HG02943 (cell line): ENCODE measurements around the gene CENPK.
"Not testable (repeated sequence)": the region's sequence is repeated elsewhere in the genome, so short reads cannot be mapped to it uniquely, and the experiment has no call there.

Experiments
- ATAC-seq: cut with Tn5 transposase; IDR thresholded peaks from one replicate; pipeline ENCODE4 v1.9.1; 2021; ENCODE audit warnings: mild to moderate bottlenecking, low read depth, moderate library complexity; ENCODE audit not compliant: unreplicated experiment

Gene CENPK

DNA sequence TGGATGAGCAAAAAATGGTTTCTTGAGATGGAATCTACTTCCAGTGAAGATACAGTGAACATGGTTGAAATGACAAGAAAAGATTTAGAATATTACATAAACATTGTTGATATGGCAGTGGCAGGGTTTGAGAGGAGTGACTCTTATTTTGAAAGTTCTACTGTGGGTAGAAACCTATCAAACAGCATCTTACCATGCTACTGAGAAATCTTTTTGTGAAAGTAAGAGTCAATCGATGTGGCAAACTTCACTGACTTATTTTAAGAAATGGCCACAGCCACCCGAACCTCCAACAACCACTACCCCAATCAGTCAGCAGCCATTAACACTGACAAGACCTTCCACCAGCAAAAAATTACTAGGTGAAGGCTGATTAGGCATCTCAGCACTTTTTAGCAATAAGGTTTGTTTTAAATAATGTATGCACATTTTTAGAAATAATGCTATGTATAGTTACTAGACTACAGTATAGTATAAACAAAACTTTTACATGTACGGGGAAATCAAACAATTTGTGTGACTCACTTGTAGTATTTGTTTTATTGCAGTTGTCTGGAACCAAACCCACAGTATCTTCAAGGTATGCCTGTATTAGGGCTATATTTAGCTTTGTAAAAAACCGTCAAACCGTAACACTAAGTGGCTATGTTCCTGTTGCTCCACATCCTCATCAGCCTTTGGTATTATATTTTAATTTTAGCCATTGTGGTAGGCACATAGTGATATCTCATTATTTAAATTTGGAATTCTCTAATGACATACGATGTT, 50.6 kb downstream of the CENPK start:
- no peak for ATAC-seq

DNA sequence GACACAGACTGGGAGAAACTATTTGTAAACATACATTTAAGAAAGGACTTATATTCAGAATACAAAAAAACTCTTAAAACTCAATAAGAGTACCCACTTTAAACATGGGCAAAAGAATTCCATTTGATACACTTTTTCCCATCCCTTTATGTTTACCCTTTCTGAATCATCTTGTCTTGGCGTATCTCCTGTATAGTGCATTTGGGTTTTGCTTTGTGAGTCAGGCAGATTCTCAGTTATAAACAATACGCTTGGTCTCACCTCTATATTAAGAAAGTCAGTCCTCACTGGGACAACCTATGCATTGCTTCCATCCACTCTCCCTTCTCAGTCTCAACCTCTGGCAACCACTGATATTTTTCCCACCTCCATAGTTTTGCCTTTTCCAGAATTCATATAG, 54.0 kb downstream of the CENPK start:
- no peak for ATAC-seq

GRCh38 chr5:65506961-65507360, 56.0 kb downstream of the CENPK start:
- no peak for ATAC-seq

DNA sequence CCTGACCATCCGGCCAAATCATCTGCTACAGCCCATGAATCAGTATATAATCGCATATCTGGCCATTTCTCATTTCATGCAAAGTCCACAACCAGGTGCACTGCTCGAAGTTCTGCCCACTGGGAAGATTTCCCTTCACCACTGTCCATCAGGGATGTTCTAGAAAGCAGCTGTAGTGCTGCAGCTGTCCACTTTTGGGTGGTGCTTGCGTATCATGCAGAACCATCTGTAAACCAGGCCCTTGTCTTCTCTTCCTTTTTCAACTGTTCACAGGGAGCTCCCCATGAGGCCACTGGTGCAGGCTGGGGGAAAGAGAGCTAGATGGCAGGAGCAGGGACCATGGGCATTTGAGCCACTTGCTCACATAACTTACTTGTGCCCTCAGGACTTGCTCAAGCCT, 73.8 kb downstream of the CENPK start:
- no peak for ATAC-seq

- not testable (repeated sequence) for ATAC-seq
Measured at GRCh38 chr5:65488038-65488687, 74.8 kb downstream of the CENPK start.

DNA sequence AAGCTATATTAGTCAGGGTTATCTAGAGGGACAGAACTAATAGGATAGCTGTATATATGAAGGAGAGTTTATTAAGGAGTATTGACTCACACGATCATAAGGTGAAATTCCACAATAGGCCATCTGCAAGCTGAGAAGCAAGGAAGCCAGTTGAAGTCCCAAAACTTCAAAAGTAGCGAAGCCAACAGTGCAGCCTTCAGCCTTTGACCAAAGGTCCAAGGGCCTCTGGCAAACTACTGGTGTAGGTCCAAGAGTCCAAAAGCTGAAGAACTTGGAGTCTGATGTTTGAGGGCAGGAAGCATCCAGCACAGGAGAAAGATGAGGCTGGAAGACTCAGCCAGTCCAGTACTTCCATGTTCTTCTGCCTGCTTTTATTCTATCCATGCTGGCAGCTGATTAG, 76.2 kb downstream of the CENPK start:
- not testable (repeated sequence) for ATAC-seq

DNA sequence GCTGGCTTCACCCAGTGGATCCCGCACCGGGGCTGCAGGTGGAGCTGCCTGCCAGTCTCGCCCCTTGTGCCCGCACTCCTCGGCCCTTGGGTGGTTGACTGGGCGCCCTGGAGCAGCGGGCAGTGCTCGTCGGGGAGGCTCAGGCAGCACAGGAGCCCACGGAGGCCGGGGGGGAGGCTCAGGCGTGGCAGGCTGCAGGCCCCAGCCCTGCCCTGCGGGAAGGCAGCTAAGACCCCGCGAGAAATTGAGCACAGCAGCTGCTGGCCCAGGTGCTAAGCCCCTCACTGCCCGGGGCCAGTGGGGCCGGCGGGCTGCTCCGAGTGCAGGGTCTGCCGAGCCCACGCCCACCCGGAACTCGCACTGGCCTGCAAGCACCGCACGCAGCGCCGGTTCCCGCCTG, 77.6 kb downstream of the CENPK start:
- no peak for ATAC-seq

DNA sequence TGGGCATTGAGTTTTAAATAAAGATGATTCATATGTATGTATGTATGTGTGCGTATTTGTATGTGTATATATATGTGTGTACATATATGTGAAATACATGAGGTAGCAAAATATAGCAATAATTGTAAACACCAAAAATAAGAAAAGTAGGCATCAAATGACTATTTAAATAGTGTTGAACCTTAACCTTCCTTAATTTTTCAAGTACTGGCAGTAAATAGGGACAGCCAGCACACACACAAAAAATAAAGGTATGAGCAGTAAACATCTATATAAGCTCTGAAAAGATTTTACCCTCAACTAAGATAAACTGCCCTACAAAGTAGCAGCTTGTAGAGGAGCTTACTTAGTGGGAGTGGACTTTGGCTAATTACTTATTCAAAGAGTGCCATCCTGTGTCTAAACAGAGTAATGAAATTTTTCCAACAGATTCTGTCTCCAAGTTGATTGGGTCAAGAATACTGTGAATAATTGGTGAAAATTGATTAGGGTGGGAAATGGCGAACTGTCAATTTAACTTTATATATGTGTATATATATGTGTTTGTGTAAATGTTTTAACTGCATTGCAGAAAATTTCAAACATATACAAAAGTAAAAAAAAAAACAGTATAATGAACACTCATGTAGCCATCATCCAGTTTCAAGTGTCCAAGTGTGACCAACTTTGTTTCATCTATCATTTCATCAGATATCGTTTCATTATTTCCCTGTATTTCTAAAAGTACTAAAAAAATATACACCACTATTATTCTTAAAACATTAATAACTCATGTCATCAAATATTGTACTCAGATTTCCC, 79.2 kb downstream of the CENPK start:
- peak; percentile 46 for ATAC-seq

DNA sequence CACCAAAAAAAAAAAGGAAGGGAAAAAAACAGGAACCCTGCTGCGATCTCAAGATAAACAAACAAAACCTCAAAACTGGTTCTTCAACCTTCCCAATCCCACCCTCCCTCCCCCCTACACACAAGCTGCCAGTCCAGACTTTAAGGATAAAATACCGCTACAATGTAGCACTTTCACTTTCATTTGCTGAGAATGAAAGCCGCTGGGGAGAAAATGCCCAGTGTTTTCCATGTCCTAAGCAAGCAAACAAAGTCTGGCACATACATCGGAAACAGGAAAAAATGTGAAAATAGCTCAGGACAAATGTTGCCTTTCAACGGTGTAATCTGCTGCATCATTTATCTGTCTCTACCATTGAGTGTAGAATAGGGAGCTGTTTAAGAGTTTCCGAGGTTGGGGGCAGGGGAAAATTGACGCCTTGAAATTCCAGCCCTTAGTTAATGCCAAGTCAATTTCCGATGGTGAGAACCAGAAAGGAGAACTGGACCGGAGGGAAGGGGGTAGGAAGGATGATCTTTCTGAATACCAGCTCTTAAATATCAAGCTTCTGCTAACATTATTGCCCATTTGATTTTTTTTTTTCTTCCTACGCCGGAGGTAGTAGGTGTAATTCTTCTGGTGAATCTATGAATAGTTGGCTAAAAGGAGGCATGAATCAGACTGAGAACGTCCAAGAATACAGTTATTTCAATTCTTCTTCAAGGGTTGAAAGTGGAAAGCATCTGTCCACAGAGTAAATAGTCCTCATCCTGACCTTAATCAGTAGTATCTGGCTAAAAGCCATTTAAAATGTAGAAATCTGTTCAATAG, 80.0 kb downstream of the CENPK start:
- no peak for ATAC-seq

DNA sequence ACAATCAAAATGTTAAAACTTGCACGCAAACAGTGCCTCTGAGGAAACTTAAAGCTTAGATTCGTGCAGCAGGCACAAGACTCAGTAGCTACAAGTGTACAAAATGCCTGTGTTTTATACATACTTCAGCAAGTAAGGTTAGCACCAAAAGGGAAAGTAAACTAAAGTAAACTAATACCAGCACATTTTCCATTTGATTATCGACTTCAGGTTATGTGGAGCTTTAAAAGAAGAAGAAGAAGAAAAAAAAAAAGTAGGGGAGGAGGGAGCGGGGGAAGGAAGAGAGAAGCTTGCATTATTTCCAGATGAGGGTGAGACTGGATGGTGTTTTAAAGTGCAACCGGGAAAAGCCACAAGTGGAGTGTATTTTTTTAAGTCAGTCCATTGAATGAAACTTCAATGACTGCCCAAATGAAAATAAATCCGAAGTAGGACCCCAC, 80.7 kb downstream of the CENPK start:
- peak; percentile 12 for ATAC-seq

- ATAC-seq = peak; percentile 75
Measured at GRCh38 chr5:65481635-65482295, 81.2 kb downstream of the CENPK start, which contains the start of gene ADAMTS6. TSS of gene ADAMTS6 (minus strand) at chr5:65481920. CDS start at chr5:65473673, 8,247 bp downstream.

DNA sequence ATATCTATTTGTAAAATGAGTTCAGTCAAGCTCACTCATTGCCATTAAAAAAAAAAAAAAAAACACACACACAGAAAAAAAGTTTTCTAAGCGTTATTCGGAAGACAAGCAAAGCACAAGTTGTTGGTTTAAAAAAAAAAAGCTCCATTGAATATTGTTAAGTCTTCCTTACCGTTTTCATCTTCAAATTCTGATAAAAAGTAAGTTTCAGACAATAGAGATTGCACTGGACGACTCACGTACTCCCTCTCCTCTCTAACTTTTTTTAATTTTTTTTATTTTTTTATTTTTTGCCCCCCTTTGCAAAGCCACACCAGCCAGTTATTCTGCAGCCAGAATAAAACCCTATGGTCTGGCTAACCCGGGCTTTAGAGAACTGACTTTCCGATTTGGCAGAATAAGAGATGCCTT, 81.8 kb downstream of the CENPK start:
- peak; percentile 28 for ATAC-seq

DNA sequence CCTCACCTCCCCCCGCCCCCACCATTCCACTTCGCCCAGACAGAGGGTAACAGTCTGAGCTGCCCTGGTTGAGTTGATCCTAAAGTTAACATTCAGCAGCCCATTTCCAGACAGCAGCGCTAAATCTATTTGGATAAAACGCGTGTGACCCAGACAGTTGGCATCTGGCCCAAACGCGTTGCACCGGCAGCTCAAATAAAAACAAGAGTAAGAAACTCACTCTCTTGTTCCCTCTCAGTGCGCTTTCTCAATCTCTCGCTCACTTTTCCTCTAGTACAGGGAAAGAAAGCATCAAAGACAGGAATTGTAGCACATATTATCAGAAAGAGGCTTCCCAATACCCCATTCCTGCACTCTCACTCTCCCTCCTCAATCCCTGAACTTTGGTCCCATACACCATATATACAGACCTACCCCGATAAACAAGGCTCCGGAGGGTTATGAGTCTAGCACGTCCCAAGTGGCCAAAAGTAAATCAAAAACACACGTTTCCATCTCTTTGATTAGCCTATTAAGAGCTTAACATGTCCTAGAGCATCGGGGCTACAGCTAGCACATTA, 82.6 kb downstream of the CENPK start:
- peak; percentile 30 for ATAC-seq

- no peak for ATAC-seq
Measured at GRCh38 chr5:65479527-65479926, 83.4 kb downstream of the CENPK start.

DNA sequence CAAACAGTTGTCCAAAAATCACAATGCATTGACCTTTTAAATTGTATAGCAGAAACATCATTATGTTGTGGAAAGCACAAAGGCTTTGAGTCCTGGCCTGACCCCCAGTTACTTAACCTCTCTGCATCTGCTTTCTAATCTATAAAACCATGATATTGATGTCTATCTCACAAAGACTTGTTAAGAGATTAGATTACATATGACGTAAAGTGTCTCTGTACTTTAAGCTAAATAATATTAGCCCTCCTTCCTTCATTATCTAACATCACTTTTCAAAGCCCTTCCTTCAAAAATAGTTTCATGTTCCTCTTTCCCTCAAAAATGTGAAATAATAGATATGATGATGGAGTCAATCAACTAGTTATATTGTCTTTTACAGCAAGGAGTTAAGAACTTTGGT, 84.6 kb downstream of the CENPK start:
- ATAC-seq = no peak

- ATAC-seq = no peak
Measured at GRCh38 chr5:65475895-65476294, 87.1 kb downstream of the CENPK start.

DNA sequence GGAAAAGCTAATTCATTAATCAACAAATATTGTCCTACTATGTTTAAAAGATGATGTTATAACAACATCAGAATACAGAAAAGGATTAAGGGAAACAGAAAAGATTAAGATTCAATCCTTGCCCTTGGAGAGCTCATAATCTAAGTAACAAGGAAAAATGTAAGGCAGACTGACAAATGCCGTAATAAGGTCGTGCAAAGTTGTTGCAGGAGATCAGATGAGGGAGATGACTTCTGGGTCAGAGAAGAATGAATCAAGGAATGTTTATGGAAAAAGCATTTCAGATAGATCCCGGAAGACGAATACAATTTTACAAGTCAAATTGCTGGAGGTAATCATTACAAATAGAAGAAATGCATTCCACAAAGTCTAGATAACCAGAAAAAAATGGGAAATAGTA, 87.6 kb downstream of the CENPK start:
- ATAC-seq = no peak

GRCh38 chr5:65474130-65474711, 88.7 kb downstream of the CENPK start:
- ATAC-seq = no peak

DNA sequence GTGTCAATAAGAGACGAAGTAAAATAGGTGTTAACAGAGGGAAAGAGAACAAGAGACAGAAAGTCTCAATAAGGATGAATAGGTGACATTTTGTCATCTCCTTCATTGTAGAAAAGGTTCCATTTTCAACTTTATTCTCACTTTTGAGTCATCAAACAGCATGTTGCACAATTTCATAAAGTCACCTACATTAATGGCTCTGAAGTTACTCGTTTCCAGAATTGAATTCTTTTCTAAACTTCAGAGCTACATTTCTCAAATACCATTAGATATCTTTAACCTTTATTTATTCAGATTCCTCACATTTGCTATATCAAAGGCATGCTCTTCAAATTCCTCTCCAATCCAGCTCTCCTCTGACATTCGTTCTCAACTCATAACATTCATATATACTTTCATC, 94.3 kb downstream of the CENPK start:
- no peak for ATAC-seq
